ENCODE results near the gene PHYHD1. TPM values are rescaled to one million over a fixed set of nuclear protein-coding genes. Genes with fewer than 3 reads are reported as not detected.

PHYHD1 gene
- total RNA-seq, 1 experiment from 2014 or later = 0.32 TPM

DNA sequence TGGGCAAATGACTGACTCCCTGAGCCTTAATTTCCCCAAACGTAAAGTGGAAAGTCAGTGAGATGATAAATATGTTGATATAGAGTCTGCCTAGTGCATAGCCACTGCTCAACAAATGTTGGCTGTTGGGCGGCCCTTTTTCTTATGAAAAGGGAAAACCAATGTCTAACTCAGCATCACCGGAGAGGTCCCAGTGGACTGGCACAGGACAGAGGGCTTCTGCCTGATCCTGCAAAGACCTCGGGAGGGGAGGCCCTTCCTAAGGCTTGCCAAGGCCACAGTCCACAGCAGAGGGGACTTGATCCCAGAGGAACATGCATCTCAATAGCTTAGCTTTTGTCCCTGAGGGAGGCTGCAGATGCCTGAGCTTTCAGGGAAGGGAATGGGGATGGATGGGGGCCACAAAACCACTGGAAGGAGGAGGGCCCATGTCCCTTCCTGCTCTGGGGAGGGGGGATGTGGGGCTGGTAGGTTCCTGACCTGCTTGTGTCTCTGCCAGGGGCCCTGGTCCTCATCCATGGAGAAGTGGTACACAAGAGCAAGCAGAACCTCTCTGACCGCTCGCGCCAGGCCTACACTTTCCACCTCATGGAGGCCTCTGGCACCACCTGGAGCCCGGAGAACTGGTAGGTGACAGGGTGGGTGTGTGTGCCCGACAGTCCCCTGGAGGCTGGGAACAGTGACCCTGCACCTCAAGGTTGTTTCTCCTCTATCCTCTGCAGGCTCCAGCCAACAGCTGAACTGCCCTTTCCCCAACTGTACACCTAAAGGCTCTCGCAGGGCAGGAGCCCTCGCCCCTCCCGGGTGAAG lies 20.4 kb downstream of the PHYHD1 start:
- Histone ChIP-seq H3K9ac (ENCODE audit: low read length) (no peak overlapping the region), H3K36me3 (ENCODE audit: control insufficient read depth in 1 of 2, insufficient read depth in 2 of 2, low read length in 2 of 2) (no peaks in the 10 kb centered on the region), H3K4me1 (ENCODE audit: control insufficient read depth in 1 of 2, insufficient read depth in 2 of 2, low read length in 2 of 2) (peaks cover under 1 to 1% of the 10 kb centered on the region in 2 experiments; a peak in 2 of 4 replicates), H3K4me2 (ENCODE audit: low read length) (no peak overlapping the region), H3K27ac (ENCODE audit: low read depth, low read length) (no peak overlapping the region), H4K20me1 (ENCODE audit: insufficient read depth) (no peaks in the 10 kb centered on the region), H3K4me3 (replicated peaks in 1 of 2; ENCODE audit: low read depth in 1 of 2, low read length in 2 of 2) (no peak overlapping the region), H3K9me3 (ENCODE audit: control insufficient read depth in 1 of 2, insufficient read depth in 1 of 2, low read depth in 1 of 2, low read length in 2 of 2) (no peaks in the 10 kb centered on the region), H3K9me2 (ENCODE audit: insufficient read depth) (no peaks in the 10 kb centered on the region), H3K27me3 (ENCODE audit: insufficient read depth, low read length) (no peaks in the 10 kb centered on the region), H3K79me2 (ENCODE audit: insufficient read depth, low read length) (peaks cover 2% of the 10 kb centered on the region; the same call in 1 of the 2 replicates), H2AFZ (ENCODE audit: low read depth, low read length, poor library complexity, severe bottlenecking) (no peak overlapping the region)
- CTCF ChIA-PET = no interaction called here
- TF ChIP-seq POLR2A (IDR thresholded peaks at IDR 0.05; ENCODE audit: borderline replicate concordance, extremely low read depth, insufficient read depth, insufficient read length) (no peak), ATF3 (IDR thresholded peaks at IDR 0.05) (no peak), RAD21 (IDR thresholded peaks at IDR 0.05; ENCODE audit: low read depth) (no peak), POLR2AphosphoS5 (IDR thresholded peaks at IDR 0.05; ENCODE audit: low read depth, low read length) (no peak), CBX3 (IDR thresholded peaks at IDR 0.05; ENCODE audit: low read depth) (no peak), EGR1 (IDR thresholded peaks at IDR 0.05; ENCODE audit: low read depth) (no peak), ZNF274 (IDR thresholded peaks at IDR 0.05; ENCODE audit: low read depth, low read length) (no peak), ZFX (IDR thresholded peaks at IDR 0.05) (no peak), FOSL1 (IDR thresholded peaks at IDR 0.05; ENCODE audit: low read depth) (no peak), CEBPB (IDR thresholded peaks at IDR 0.05; ENCODE audit: low read depth) (no peak), ZBTB33 (IDR thresholded peaks at IDR 0.05; ENCODE audit: extremely low read depth, insufficient replicate concordance, low read length) (no peak), ELF1 (IDR thresholded peaks at IDR 0.05; ENCODE audit: borderline replicate concordance, low read depth) (no peak), EZH2 (IDR thresholded peaks at IDR 0.05) (no peak), YY1 (IDR thresholded peaks at IDR 0.05; ENCODE audit: extremely low read depth, insufficient replicate concordance, low read depth, low read length) (no peak), JUND (IDR thresholded peaks at IDR 0.05) (no peak), SP1 (IDR thresholded peaks at IDR 0.05; ENCODE audit: low read depth) (no peak), SRF (IDR thresholded peaks at IDR 0.05; ENCODE audit: low read depth) (no peak)
- TF ChIP-seq, protein P1, sequence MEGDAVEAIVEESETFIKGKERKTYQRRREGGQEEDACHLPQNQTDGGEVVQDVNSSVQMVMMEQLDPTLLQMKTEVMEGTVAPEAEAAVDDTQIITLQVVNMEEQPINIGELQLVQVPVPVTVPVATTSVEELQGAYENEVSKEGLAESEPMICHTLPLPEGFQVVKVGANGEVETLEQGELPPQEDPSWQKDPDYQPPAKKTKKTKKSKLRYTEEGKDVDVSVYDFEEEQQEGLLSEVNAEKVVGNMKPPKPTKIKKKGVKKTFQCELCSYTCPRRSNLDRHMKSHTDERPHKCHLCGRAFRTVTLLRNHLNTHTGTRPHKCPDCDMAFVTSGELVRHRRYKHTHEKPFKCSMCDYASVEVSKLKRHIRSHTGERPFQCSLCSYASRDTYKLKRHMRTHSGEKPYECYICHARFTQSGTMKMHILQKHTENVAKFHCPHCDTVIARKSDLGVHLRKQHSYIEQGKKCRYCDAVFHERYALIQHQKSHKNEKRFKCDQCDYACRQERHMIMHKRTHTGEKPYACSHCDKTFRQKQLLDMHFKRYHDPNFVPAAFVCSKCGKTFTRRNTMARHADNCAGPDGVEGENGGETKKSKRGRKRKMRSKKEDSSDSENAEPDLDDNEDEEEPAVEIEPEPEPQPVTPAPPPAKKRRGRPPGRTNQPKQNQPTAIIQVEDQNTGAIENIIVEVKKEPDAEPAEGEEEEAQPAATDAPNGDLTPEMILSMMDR (IDR thresholded peaks at IDR 0.05 in 2 of 3, conservative IDR thresholded peaks at IDR 0.05 in 1 of 3; ENCODE audit: borderline replicate concordance in 1 of 3, insufficient read depth in 1 of 3, low read depth in 2 of 3, low read length in 2 of 3) = no peak
- TF ChIP-seq, protein P2, sequence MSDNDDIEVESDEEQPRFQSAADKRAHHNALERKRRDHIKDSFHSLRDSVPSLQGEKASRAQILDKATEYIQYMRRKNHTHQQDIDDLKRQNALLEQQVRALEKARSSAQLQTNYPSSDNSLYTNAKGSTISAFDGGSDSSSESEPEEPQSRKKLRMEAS (IDR thresholded peaks at IDR 0.05) = no peak
- DNase-seq (ENCODE audit: low read depth, low spot score) (no peak), ATAC-seq (no peak)
- POLR2A ChIA-PET = no interaction called here
- RAD21 ChIA-PET (ENCODE audit: low non-redundant PET in 1 of 2, low total read pairs in 2 of 2, uncharacterized antibody in 2 of 2, unreplicated experiment in 2 of 2) = no interaction called here
- BruUV-seq (replicated peaks) = no TSS peak
- intact Hi-C loops (cut with micrococcal nuclease) = no loop called here

Data from HCT116 (cell line).